K562 (cell line): Measurements from ENCODE around the gene VIPR2.

Source experiments
- CBX8 ChIP-seq: fragments of 200-600 bp; sonication (generic); IDR thresholded peaks from 2 replicates; pipeline ENCODE4 v1.6.1; 2012; ENCODE audit warnings: borderline replicate concordance, mixed run types, low read depth, mild to moderate bottlenecking, moderate library complexity, mixed read lengths, low read length, control low read depth, inconsistent platforms; ENCODE audit not compliant: poor library complexity, severe bottlenecking; ENCODE audit errors: extremely low read depth
- MAFK ChIP-seq: IDR thresholded peaks from 2 replicates; pipeline ENCODE4 v1.6.1; 2011; ENCODE audit warnings: low read length, improper control_type of control experiment
- TF ChIP-seq, protein P1 (sequence below): sonication (generic); formaldehyde crosslinking; IDR thresholded peaks from 2 replicates; pipeline ENCODE4 v1.9.0; 2022; ENCODE audit warnings: mild to moderate bottlenecking, missing genetic modification reagents
- TF ChIP-seq, protein P2 (sequence below), 2 experiments: fragments of 450-650 bp; IDR thresholded peaks; 2 replicates each; pipeline ENCODE4 v1.6.1; 2016; ENCODE audit warnings: mild to moderate bottlenecking in 2 of 2, borderline replicate concordance in 1 of 2, low read depth in 1 of 2, moderate library complexity in 1 of 2

- no peak for TF ChIP-seq CBX8
- TF ChIP-seq MAFK = no peak
- TF ChIP-seq, protein P1, sequence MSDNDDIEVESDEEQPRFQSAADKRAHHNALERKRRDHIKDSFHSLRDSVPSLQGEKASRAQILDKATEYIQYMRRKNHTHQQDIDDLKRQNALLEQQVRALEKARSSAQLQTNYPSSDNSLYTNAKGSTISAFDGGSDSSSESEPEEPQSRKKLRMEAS (CRISPR knock-in tag) = no peak
- TF ChIP-seq, protein P2, sequence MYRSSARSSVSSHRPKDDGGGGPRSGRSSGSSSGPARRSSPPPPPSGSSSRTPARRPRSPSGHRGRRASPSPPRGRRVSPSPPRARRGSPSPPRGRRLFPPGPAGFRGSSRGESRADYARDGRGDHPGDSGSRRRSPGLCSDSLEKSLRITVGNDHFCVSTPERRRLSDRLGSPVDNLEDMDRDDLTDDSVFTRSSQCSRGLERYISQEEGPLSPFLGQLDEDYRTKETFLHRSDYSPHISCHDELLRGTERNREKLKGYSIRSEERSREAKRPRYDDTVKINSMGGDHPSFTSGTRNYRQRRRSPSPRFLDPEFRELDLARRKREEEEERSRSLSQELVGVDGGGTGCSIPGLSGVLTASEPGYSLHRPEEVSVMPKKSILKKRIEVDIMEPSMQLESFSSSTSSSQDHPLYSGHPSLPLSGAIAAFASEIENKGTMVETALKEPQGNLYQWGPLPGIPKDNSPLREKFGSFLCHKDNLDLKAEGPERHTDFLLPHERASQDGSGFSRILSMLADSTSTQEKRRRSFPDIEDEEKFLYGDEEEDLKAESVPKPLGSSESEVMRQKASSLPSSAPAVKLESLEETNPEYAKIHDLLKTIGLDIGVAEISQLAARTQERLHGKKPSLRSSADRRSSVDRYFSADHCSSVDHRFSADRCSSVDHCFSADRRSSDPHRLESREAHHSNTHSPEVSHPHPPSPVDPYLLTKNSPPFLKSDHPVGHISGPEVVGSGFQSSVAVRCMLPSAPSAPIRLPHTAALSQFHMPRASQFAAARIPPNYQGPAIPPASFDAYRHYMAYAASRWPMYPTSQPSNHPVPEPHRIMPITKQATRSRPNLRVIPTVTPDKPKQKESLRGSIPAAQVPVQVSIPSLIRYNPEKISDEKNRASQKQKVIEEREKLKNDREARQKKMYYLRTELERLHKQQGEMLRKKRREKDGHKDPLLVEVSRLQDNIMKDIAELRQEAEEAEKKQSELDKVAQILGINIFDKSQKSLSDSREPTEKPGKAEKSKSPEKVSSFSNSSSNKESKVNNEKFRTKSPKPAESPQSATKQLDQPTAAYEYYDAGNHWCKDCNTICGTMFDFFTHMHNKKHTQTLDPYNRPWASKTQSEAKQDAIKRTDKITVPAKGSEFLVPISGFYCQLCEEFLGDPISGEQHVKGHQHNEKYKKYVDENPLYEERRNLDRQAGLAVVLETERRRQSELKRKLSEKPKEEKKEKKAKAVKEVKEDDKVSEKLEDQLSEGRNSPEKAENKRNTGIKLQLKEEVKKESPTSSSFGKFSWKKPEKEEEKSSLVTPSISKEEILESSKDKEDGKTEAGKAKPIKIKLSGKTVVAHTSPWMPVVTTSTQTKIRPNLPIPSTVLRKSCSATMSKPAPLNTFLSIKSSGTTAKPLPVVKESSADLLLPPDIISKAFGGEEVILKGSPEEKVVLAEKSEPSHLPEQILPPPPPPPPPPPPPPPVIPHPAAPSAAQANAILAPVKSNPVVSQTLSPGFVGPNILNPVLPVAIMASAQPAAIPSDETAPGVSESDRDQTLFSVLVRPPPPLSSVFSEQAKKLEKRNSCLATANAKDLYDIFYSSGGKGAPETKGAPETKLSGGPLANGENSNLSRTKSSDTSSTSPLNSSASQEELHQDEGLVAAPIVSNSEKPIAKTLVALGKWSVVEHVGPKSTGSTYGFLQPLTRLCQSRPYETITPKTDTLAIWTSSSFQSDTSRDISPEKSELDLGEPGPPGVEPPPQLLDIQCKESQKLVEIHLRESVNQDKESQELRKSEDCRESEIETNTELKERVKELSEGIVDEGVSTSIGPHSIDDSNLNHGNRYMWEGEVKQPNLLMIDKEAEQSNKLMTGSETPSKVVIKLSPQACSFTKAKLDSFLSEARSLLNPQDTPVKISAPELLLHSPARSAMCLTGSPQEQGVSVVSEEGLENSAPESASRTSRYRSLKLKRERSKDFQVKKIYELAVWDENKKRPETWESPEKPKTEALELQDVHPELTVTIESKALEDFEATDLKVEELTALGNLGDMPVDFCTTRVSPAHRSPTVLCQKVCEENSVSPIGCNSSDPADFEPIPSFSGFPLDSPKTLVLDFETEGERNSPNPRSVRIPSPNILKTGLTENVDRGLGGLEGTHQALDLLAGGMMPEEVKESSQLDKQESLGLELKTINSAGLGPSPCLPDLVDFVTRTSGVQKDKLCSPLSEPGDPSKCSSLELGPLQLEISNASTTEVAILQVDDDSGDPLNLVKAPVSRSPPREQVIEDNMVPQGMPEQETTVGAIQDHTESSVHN (IDR thresholded peaks at IDR 0.05; ENCODE audit: borderline replicate concordance in 1 of 2, low read depth in 1 of 2) = no peak
Measured at GRCh38 chr7:159062569-159062968, 82.1 kb downstream of the VIPR2 start.
